NT2/D1 (cell line): ENCODE results near the gene PGLYRP3.

Experiments used
- YY1 ChIP-seq: IDR thresholded peaks from 2 replicates; pipeline ENCODE4 v1.6.1; 2011; ENCODE audit not compliant: insufficient read length, insufficient read depth
- ZNF274 ChIP-seq: IDR thresholded peaks from 2 replicates; pipeline ENCODE4 v1.6.1; 2011; ENCODE audit warnings: mild to moderate bottlenecking, low read depth, low read length

DNA sequence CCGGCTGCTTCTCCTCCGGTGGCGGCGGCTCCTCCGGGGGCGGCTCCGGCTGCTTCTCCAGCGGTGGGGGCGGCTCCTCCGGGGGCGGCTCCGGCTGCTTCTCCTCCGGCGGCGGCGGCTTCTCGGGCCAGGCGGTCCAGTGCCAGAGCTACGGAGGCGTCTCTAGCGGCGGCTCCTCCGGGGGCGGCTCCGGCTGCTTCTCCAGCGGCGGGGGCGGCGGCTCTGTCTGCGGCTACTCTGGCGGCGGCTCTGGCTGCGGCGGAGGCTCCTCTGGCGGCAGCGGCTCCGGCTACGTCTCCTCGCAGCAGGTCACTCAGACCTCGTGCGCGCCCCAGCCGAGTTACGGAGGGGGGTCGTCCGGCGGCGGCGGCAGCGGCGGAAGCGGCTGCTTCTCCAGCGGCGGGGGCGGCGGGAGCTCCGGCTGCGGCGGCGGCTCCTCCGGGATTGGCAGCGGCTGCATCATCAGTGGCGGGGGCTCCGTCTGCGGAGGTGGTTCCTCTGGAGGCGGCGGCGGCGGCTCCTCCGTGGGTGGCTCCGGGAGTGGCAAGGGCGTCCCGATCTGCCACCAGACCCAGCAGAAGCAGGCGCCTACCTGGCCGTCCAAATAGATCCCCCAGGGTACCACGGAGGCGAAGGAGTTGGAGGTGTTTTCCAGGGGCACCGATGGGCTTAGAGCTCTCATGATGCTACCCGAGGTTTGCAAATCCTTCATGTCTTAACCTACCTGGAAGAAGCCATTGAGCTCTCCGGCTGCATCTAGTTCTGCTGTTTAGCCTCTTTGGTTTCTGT, 51.3 kb downstream of the PGLYRP3 start:
- TF ChIP-seq YY1 (no peak), ZNF274 (no peak)
